Activated naive CD8-positive, alpha-beta T cell (primary cell): ENCODE data around the gene FSD2.

Experiments
- H3K27ac Mint-ChIP-seq: one replicate; pipeline ENCODE4 v1.8.0; 2021; ENCODE audit warnings: mixed read lengths
- H3K27me3 Mint-ChIP-seq: one replicate; pipeline ENCODE4 v1.8.0; 2021; ENCODE audit warnings: mixed read lengths
- H3K36me3 Mint-ChIP-seq: one replicate; pipeline ENCODE4 v1.8.0; 2021; ENCODE audit warnings: mixed read lengths
- H3K4me1 Mint-ChIP-seq: one replicate; pipeline ENCODE4 v1.8.0; 2021; ENCODE audit warnings: low read depth, mixed read lengths
- H3K4me3 Mint-ChIP-seq: one replicate; pipeline ENCODE4 v1.8.0; 2021; ENCODE audit warnings: mild to moderate bottlenecking, mixed read lengths
- H3K9me3 Mint-ChIP-seq: one replicate; pipeline ENCODE4 v1.8.0; 2021; ENCODE audit warnings: low read depth, mixed read lengths

Gene FSD2, protein sequence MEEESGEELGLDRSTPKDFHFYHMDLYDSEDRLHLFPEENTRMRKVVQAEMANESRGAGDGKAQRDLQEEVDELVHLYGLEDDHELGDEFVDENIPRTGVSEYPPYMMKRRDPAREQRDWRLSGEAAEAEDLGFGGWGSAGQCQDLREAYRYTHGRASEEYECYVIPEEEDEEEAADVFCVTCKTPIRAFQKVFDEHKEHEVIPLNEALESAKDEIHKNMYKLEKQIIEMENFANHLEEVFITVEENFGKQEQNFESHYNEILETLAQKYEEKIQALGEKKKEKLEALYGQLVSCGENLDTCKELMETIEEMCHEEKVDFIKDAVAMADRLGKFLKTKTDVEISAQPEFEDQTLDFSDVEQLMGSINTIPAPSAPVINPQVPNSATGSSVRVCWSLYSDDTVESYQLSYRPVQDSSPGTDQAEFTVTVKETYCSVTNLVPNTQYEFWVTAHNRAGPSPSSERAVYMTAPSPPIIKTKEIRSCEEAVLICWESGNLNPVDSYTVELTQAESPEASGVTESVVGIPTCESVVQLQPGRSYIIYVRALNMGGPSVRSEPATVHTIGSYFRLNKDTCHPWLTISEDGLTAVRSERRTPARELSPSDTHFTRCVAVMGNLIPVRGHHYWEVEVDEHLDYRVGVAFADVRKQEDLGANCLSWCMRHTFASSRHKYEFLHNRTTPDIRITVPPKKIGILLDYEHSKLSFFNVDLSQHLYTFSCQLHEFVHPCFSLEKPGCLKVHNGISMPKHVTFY

GRCh38 chr15:82805994-82806406 lies at the start of gene FSD2:
Gene FSD2, minus strand, starts transcription at chr15:82806069. Its CDS starts 18,679 bp downstream, at chr15:82787390.
- H3K27me3 Mint-ChIP-seq, result peaks cover 3% of the 10 kb centered on the region
- peaks cover 2% of the 10 kb centered on the region for H3K36me3 Mint-ChIP-seq
- H3K4me1 Mint-ChIP-seq, result peaks cover 17% of the 10 kb centered on the region
- H3K27ac Mint-ChIP-seq, result no peak within 1 kb of the TSS
- H3K9me3 Mint-ChIP-seq, result no peaks in the 10 kb centered on the region
- H3K4me3 Mint-ChIP-seq, result no peak within 1 kb of the TSS

- Mint-ChIP-seq H3K27me3 (no peaks in the 10 kb centered on the region), H3K27ac (no peak overlapping the region), H3K36me3 (peaks cover 6% of the 10 kb centered on the region), H3K9me3 (no peaks in the 10 kb centered on the region), H3K4me3 (no peak overlapping the region), H3K4me1 (peaks cover 10% of the 10 kb centered on the region)
These were observed 48.7 kb upstream of the FSD2 start for GRCh38 chr15:82854554-82854953.

DNA sequence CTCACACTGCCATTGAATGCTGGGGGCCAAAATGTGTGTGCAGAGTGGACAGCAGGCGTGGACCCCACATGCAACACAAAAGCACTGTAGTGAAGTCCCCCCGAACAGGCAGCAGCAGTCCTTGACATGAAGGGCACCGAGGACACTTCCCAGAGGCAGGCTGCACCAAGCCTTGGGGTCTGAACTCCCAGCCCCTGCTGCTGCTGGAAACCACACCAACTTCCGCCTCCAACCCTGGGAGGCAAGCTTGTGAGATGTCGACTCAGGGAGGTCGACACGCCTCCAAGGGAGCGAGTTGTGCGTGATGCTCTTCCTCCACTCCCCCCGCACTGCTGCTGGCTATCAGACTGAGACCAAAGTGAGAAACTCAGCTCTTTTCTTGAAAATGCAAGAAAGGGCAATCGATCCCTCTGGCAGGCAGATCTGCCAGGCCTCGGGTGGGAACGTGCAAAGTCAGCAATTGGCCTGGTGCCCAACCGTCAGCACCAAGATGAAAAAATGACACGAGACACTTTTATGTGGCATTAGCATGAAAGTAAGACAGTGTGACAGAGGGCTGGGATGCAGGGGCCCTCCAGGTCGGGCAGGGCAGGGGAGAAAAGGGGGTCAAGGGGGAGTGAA lies 47.2 kb upstream of the FSD2 start:
- H3K27me3 Mint-ChIP-seq, result no peaks in the 10 kb centered on the region
- peaks cover 4% of the 10 kb centered on the region for H3K36me3 Mint-ChIP-seq
- H3K4me1 Mint-ChIP-seq, result peaks cover 12% of the 10 kb centered on the region
- no peak overlapping the region for H3K27ac Mint-ChIP-seq
- no peaks in the 10 kb centered on the region for H3K9me3 Mint-ChIP-seq
- peak overlapping the region; percentile 47 for H3K4me3 Mint-ChIP-seq

GRCh38 chr15:82851981-82852511 lies 46.2 kb upstream of the FSD2 start:
- Mint-ChIP-seq H3K9me3 (no peaks in the 10 kb centered on the region), H3K27ac (no peak overlapping the region), H3K4me3 (no peak overlapping the region), H3K36me3 (peaks cover 4% of the 10 kb centered on the region), H3K27me3 (no peaks in the 10 kb centered on the region), H3K4me1 (peaks cover 12% of the 10 kb centered on the region)

DNA sequence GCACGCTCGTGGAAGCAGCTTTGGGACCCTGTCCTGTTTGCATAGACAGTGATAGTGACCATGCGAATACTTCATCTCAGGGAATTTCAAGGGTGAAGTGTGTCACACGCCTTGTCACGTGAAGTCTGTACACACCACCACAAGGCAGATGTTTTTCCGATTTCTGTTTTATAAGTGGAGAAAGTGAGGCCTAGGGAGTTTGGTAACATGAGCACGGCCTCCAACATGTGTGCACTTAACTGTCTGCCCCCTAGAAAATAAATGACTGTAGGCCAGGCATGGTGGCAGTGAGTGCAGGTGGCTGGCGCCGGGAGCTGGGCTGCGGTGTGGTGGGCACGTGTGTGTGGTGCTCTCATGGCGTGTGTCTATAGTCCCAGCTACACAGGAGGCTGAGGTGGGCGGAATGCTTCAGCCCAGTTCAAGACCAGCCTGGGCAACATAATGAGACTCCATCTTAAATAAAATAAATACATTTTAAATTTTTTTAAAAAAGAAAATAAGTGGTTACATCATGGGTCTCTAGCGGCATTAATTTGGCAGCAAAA lies 45.5 kb upstream of the FSD2 start:
- H3K27me3 Mint-ChIP-seq, result no peaks in the 10 kb centered on the region
- peaks cover 12% of the 10 kb centered on the region for H3K4me1 Mint-ChIP-seq
- H3K36me3 Mint-ChIP-seq, result peaks cover 4% of the 10 kb centered on the region
- no peaks in the 10 kb centered on the region for H3K9me3 Mint-ChIP-seq
- H3K4me3 Mint-ChIP-seq, result no peak overlapping the region
- no peak overlapping the region for H3K27ac Mint-ChIP-seq

GRCh38 chr15:82850731-82851130 lies 44.9 kb upstream of the FSD2 start:
- no peak overlapping the region for H3K27ac Mint-ChIP-seq
- H3K9me3 Mint-ChIP-seq, result no peaks in the 10 kb centered on the region
- no peaks in the 10 kb centered on the region for H3K27me3 Mint-ChIP-seq
- H3K4me3 Mint-ChIP-seq, result no peak overlapping the region
- H3K36me3 Mint-ChIP-seq, result peaks cover 4% of the 10 kb centered on the region
- H3K4me1 Mint-ChIP-seq, result peaks cover 12% of the 10 kb centered on the region

DNA sequence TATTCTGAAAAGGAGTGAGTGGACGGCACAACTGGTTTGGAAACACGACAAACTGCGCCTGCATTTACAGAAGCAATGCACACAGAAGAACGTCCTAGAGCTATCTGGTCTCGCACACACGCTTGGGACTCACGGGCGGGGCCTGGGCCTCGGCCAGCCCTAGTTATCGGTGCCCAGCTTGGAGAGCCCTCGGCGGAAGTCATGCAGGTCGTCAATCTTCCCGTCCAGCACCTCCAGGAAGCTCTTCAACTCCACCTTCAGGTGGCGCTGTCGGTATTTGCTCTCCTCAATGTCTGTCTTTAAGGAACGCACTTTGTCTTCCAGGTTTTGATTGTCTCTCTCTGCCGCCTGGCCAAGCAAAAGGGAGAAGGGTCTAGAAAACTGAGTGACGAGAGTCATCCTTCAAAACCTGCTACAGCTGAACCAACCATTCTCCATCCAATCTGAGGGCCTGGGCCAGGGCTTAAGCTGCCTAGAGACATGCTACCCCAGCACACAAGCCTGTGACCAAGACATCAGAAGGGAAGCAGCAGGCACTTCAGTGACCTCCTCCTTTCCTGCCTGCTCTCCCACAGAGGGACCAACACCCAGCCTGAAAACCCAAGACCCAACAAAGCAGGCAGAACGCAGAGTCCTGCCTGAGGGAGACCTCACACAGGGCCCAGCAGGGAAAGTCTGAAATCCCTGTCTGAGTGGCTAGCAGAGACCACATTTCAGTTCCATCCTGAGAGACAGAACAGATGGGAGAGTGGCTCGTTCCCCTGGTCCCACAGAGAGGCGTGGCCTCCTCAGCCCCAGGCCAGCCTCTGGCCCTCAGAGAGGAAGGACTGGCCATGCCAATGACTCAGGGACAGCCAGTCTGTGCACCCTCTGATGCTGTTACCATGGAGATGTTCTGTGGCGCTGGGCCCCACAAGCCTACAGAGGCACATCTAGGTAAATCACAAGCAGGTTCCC lies 44.0 kb upstream of the FSD2 start:
- Mint-ChIP-seq H3K36me3 (peaks cover 4% of the 10 kb centered on the region), H3K9me3 (no peaks in the 10 kb centered on the region), H3K4me1 (peaks cover 16% of the 10 kb centered on the region), H3K27me3 (no peaks in the 10 kb centered on the region), H3K27ac (no peak overlapping the region), H3K4me3 (no peak overlapping the region)

DNA sequence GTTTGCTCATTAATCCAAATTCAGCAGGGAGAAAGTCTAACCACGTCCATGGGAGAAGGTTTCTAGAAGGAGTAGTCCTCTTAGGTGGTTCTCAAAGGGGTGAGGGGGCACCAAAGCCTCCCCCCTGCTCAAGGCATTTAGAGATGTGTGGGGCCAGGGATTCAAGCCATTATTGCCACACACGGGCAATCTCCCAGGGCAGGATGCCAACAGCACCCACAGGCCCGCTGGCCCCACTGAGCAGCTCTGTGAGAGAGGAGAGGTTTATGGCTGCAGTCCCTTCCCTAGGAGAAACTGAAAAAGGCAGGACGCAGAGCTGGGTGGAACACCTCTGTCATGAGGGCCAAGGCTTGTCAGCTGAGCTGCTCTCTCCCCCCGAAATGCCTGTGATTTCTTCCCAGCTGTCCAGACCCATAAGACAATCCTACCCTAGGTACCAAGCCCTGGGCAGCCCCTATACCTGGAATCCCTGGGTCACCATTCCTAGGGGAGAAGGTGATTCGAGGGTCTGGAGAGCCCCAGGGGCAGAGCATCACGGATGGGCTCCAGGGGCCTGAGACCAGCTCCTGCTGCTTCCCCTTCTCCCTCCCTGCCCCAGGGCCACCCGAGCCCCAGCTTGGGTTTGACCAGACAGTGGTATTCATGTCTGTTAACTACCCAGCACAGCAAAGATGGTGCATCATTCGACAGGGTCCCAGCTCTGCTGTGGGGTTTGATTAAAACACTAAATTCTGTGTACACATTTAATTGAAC lies 42.5 kb upstream of the FSD2 start:
- H3K4me1 Mint-ChIP-seq, result peaks cover 14% of the 10 kb centered on the region
- no peak overlapping the region for H3K27ac Mint-ChIP-seq
- peaks cover 4% of the 10 kb centered on the region for H3K36me3 Mint-ChIP-seq

GRCh38 chr15:82847703-82848102 lies 41.8 kb upstream of the FSD2 start:
- Mint-ChIP-seq H3K4me1 (peaks cover 9% of the 10 kb centered on the region), H3K27me3 (no peaks in the 10 kb centered on the region), H3K27ac (no peak overlapping the region)

More for the DNA sequence above, 42.5 kb upstream of the FSD2 start:
- no peaks in the 10 kb centered on the region for H3K9me3 Mint-ChIP-seq
- H3K4me3 Mint-ChIP-seq, result no peak overlapping the region
- no peaks in the 10 kb centered on the region for H3K27me3 Mint-ChIP-seq

GRCh38 chr15:82846621-82847020 lies 40.8 kb upstream of the FSD2 start:
- Mint-ChIP-seq H3K27ac (no peak overlapping the region), H3K9me3 (no peaks in the 10 kb centered on the region), H3K4me1 (peaks cover 9% of the 10 kb centered on the region), H3K27me3 (no peaks in the 10 kb centered on the region), H3K36me3 (peaks cover 4% of the 10 kb centered on the region), H3K4me3 (no peak overlapping the region)

More at GRCh38 chr15:82847703-82848102, 41.8 kb upstream of the FSD2 start:
- peaks cover 4% of the 10 kb centered on the region for H3K36me3 Mint-ChIP-seq
- H3K9me3 Mint-ChIP-seq, result no peaks in the 10 kb centered on the region
- H3K4me3 Mint-ChIP-seq, result no peak overlapping the region

DNA sequence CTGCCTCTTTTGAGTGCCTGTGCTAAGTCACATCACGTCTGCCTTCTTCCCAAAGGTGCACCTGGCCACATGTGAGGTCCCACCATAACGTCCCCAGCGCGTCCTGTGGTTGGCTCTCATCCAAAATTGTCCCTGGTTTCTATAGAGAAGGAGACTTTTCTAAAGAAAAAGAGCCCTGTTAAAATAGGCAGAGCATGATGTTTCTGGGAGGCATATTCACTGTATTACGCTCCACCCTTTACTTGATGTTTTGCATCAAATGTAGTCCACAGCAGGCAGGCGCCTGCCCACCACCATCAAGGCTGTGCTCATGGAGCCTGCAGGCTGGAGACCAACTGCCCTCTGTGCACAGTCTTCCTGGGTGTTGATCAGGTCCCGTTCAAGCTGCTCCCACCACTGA lies 39.8 kb upstream of the FSD2 start:
- H3K4me3 Mint-ChIP-seq, result no peak overlapping the region
- peaks cover 4% of the 10 kb centered on the region for H3K36me3 Mint-ChIP-seq
- no peak overlapping the region for H3K27ac Mint-ChIP-seq
- no peaks in the 10 kb centered on the region for H3K9me3 Mint-ChIP-seq
- no peaks in the 10 kb centered on the region for H3K27me3 Mint-ChIP-seq
- H3K4me1 Mint-ChIP-seq, result peaks cover 9% of the 10 kb centered on the region

GRCh38 chr15:82843566-82843965 lies 37.7 kb upstream of the FSD2 start:
- no peaks in the 10 kb centered on the region for H3K27me3 Mint-ChIP-seq
- H3K9me3 Mint-ChIP-seq, result no peaks in the 10 kb centered on the region
- peaks cover 7% of the 10 kb centered on the region for H3K4me1 Mint-ChIP-seq
- H3K27ac Mint-ChIP-seq, result no peak overlapping the region
- no peak overlapping the region for H3K4me3 Mint-ChIP-seq
- peaks cover 6% of the 10 kb centered on the region for H3K36me3 Mint-ChIP-seq

- Mint-ChIP-seq H3K4me3 (no peak overlapping the region), H3K36me3 (peaks cover 16% of the 10 kb centered on the region), H3K27ac (no peak overlapping the region), H3K9me3 (no peaks in the 10 kb centered on the region), H3K4me1 (peaks cover 6% of the 10 kb centered on the region), H3K27me3 (no peaks in the 10 kb centered on the region)
These were observed 34.3 kb upstream of the FSD2 start for GRCh38 chr15:82840166-82840565.
